ENCODE results near the gene OIT3.

- TF ChIP-seq CTCF (IDR thresholded peaks at IDR 0.05; ENCODE audit: insufficient read depth, low read depth, low read length) (no peak), EZH2 (IDR thresholded peaks at IDR 0.05; ENCODE audit: insufficient read depth, low read length) (no peak)
These were observed 87.7 kb downstream of the OIT3 start for GRCh38 chr10:72981028-72981881.
